HUES6 (cell line): ENCODE measurements around the gene IL27RA.
"Not testable (repeated sequence)": the region's sequence is repeated elsewhere in the genome, so short reads cannot be mapped to it uniquely, and the experiment has no call there.

Experiments
- H3K27ac ChIP-seq: 2 replicates; pipeline ENCODE4 v1.7.0; 2013; ENCODE audit warnings: low read depth, mild to moderate bottlenecking, low read length, inconsistent platforms
- H3K27me3 ChIP-seq: 2 replicates; pipeline ENCODE4 v1.6.1; 2013; ENCODE audit warnings: low read length; ENCODE audit not compliant: control insufficient read depth, insufficient read depth
- H3K36me3 ChIP-seq: 2 replicates; pipeline ENCODE4 v1.6.1; 2013; ENCODE audit warnings: low read length; ENCODE audit not compliant: control insufficient read depth, insufficient read depth
- H3K4me1 ChIP-seq: 2 replicates; pipeline ENCODE4 v1.6.1; 2013; ENCODE audit warnings: low read length; ENCODE audit not compliant: control insufficient read depth, insufficient read depth
- H3K4me3 ChIP-seq: 2 replicates; pipeline ENCODE4 v1.5.1; 2013; ENCODE audit warnings: low read depth, low read length
- H3K9ac ChIP-seq: one replicate; pipeline ENCODE4 v1.6.1; 2013; ENCODE audit warnings: mild to moderate bottlenecking, low read length
- H3K9me3 ChIP-seq: 2 replicates; pipeline ENCODE4 v1.6.1; 2013; ENCODE audit warnings: low read depth, low read length; ENCODE audit not compliant: control insufficient read depth, insufficient read depth

IL27RA gene

DNA sequence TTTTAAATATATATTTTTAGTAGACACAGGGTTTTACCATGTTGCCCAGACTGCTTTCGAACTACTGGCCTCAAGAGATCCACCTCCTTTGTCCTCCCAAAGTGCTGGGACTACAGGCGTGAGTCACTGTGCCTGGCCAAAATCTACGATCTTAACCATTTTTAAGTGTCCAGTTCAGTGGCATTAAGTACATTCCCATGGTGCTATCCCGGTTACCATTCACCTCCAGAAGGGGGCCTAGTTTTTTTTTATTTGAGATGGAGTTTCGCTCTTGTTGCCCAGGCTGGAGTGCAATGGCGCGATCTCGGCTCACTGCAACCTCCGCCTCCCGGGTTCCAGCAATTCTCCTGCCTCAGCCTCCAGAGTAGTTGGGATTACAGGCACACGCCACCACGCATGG is 3.6 kb downstream of the IL27RA start:
- not testable (repeated sequence) for H3K36me3 ChIP-seq, H3K27ac ChIP-seq, H3K4me3 ChIP-seq, H3K9ac ChIP-seq, H3K4me1 ChIP-seq, H3K9me3 ChIP-seq
- peaks cover 13% of the 10 kb centered on the region for H3K27me3 ChIP-seq

DNA sequence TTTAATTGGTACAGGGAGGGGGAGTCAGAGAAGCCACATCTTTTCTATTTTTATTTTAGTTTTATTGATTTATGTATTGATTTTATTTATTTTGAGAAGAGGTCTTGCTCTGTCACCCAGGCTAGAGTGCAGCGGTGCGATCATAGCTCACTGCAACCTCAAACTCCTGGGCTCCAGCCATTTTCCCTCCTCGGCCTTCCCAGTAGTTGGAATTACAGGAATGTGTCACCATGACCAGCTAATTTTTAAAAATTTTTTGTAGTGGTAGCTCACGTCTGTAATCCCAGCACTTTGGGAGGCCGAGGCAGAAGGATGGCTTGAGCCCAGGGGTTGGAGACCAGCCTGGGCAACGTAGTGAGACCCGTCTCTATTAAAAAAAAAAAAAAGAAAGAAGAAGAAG is 4.1 kb downstream of the IL27RA start:
- no peak overlapping the region for H3K4me3 ChIP-seq
- H3K9me3 ChIP-seq: no peaks in the 10 kb centered on the region
- H3K27me3 ChIP-seq: peaks cover 9% of the 10 kb centered on the region
- H3K4me1 ChIP-seq: no peaks in the 10 kb centered on the region
- H3K36me3 ChIP-seq: no peaks in the 10 kb centered on the region
- no peak overlapping the region for H3K27ac ChIP-seq
- no peak overlapping the region for H3K9ac ChIP-seq

DNA sequence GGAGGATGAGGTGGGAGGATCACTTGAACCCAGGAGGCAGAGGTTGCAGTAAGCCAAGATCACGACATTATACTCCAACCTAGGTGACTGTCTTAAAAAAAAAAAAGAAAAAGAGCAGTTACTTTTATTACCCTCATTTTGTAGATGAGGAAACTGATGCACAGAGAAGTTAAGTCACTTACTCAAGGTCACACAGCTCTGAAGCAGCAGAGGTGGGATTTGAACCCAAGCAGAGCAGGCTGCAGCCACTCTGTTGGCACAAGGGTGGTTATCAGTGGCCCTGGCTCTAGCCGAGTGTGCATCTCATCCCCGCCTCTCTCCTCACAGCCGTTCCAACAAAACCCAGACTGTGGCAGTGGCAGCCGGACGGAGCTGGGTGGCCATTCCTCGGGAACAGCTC is 7.6 kb downstream of the IL27RA start:
- Histone ChIP-seq H3K36me3 (no peaks in the 10 kb centered on the region), H3K9me3 (no peaks in the 10 kb centered on the region), H3K27me3 (no peaks in the 10 kb centered on the region), H3K27ac (no peak overlapping the region), H3K4me3 (no peak overlapping the region), H3K4me1 (peaks cover 5% of the 10 kb centered on the region; the same call in 1 of the 2 replicates), H3K9ac (no peak overlapping the region)

DNA sequence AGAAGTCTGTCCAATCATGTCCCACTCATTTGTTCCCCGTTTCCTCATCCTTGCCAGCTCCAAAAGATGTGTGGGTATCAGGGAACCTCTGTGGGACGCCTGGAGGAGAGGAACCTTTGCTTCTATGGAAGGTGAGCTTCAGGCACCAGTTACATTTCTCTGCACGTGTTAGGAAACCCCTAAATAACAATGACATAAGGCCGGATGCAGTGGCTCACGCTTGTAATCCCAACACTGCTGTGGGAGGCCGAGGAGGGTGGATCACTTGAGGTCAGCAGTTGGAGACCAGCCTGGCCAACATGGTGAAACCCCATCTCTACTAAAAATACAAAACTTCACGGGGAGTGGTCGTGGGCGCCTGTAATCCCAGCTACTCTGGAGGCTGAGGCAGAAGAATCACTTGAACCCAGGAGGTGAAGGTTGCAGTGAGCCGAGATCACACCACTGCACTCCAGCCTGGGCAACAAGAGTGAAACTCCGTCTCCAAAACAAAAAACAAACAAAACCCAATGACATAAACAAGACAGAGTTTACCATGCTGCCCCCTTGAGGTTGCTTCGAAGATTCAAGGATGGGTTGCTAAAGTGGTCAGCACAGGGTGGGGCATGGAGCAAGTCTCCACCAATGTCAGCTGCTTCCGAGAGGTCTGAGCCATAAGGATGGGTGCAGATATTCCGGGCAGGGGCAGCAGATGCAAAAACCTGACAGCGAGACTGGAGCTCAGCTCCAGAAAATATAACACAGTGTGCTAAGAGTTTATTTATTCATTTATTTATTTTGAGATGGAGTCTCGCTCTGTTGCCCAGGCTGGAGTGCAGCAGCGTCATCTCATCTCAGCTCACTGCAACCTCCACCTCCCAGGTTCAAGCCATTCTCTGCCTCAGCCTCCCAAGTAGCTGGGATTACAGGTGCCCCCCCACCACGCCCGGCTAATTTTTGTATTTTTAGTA is 11.4 kb downstream of the IL27RA start:
- not testable (repeated sequence) for H3K27me3 ChIP-seq, H3K9me3 ChIP-seq, H3K36me3 ChIP-seq, H3K4me1 ChIP-seq, H3K4me3 ChIP-seq, H3K9ac ChIP-seq
- peak overlapping the region; percentile 39; the same call in 1 of the 2 replicates for H3K27ac ChIP-seq

DNA sequence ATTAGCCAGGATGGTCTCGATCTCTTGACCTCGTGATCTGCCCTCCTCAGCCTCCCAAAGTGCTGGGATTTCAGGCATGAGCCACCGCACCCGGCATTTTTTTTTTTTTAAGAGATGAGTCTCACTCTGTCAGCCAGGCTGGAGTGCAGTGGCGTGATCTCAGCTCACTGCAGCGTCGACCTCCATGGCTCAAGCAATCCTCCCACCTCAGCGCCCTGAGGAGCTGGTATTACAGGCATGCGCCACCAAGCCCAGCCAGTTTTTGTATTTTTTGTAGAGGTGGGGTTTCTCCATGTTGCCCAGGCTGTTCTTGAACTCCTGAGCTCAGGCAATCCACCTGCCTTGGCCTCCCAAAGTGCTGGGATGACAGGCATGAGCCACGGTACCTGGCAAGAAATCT is 16.3 kb downstream of the IL27RA start:
- not testable (repeated sequence) for H3K36me3 ChIP-seq, H3K4me1 ChIP-seq, H3K27ac ChIP-seq, H3K27me3 ChIP-seq, H3K9ac ChIP-seq, H3K9me3 ChIP-seq, H3K4me3 ChIP-seq

DNA sequence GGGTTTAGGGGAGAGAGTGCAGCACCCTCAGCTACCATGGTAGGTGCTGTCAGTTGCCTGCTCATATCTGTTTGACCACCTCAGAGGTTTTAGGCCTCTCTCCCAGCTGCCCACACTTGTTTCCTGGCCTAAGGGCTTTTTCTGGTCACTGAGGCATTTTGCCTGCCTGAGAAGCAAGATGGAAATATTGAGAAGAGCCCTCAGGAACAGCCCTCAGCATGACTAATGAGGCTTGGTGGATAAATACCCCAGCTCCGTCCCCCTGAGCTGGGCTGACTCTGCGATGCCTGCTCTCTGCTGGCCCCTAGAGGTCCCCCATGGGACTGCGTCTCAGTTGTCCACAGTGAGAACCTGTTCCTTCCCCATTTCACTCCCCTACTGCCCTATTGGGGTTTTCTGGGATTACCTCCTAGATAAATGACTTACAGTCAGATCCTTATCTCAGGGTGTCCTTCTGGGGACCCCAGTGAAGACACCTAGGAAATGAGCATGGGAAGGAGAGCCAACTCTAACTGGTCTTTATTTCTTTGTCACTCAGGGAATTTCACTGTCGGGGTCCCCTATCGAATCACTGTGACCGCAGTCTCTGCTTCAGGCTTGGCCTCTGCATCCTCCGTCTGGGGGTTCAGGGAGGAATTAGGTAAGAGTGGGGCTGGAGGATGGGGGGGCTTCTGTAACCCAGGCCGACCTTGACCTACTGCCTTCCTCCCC is 17.0 kb downstream of the IL27RA start:
- no peak overlapping the region for H3K9ac ChIP-seq
- no peak overlapping the region for H3K27ac ChIP-seq
- peaks cover 14% of the 10 kb centered on the region for H3K36me3 ChIP-seq

DNA sequence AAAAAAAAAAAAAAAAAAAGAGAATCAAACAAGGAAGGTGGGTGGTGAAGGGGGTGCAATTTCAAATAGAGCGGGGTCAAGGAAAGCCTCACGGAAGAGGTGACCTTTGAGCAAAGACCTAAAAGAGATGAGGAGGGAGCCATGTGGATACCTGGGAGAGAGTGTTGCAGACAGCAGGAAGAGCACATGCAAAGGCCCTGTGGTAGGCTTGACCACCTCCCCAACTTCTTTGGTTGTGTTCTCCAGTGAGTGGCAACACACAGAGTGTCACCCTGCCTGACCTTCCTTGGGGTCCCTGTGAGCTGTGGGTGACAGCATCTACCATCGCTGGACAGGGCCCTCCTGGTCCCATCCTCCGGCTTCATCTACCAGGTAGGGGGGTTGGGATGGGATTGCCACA is 18.9 kb downstream of the IL27RA start:
- Histone ChIP-seq H3K4me1 (peaks cover 3% of the 10 kb centered on the region; the same call in 1 of the 2 replicates), H3K27ac (no peak overlapping the region), H3K27me3 (no peaks in the 10 kb centered on the region), H3K36me3 (peaks cover 14% of the 10 kb centered on the region), H3K9ac (no peak overlapping the region), H3K4me3 (no peak overlapping the region), H3K9me3 (no peaks in the 10 kb centered on the region)

More for the DNA sequence above, 17.0 kb downstream of the IL27RA start:
- Histone ChIP-seq H3K9me3 (no peaks in the 10 kb centered on the region), H3K4me3 (no peak overlapping the region), H3K27me3 (no peaks in the 10 kb centered on the region), H3K4me1 (peaks cover 3% of the 10 kb centered on the region; the same call in 1 of the 2 replicates)

DNA sequence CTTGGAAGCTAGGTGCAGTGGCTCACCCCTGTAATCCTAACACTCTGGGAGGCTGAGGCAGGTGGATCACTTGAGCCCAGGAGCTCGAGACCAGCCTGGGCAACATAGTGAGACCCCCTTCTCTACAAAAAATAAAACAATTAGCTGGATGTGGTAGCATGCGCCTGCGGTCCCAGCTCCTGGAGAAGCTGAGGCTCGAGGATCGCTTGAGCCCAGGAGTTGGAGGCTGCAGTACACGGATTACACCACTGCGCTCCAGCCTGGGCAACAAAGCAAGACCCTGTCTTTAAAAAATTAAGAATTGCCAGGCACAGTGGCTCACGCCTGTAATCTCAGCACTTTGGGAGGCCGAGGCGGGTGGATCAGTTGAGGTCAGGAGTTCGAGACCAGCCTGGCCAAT is 19.4 kb downstream of the IL27RA start:
- not testable (repeated sequence) for H3K9ac ChIP-seq, H3K4me1 ChIP-seq, H3K27ac ChIP-seq, H3K9me3 ChIP-seq, H3K27me3 ChIP-seq, H3K4me3 ChIP-seq
- peaks cover 14% of the 10 kb centered on the region for H3K36me3 ChIP-seq

DNA sequence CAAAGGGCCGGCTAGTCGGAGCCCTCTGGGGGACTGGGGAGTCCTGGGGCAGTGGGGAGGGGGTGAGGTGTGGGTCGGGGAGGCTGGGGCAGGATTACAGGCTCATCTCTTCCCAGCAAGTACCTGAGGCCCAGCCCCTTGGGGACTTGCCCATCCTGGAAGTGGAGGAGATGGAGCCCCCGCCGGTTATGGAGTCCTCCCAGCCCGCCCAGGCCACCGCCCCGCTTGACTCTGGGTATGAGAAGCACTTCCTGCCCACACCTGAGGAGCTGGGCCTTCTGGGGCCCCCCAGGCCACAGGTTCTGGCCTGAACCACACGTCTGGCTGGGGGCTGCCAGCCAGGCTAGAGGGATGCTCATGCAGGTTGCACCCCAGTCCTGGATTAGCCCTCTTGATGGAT is 20.4 kb downstream of the IL27RA start:
- no peaks in the 10 kb centered on the region for H3K27me3 ChIP-seq
- no peaks in the 10 kb centered on the region for H3K9me3 ChIP-seq
- H3K27ac ChIP-seq: no peak overlapping the region
- peaks cover 10% of the 10 kb centered on the region for H3K36me3 ChIP-seq
- H3K9ac ChIP-seq: no peak overlapping the region
- H3K4me3 ChIP-seq: no peak overlapping the region
- H3K4me1 ChIP-seq: peaks cover 3% of the 10 kb centered on the region; the same call in 1 of the 2 replicates

DNA sequence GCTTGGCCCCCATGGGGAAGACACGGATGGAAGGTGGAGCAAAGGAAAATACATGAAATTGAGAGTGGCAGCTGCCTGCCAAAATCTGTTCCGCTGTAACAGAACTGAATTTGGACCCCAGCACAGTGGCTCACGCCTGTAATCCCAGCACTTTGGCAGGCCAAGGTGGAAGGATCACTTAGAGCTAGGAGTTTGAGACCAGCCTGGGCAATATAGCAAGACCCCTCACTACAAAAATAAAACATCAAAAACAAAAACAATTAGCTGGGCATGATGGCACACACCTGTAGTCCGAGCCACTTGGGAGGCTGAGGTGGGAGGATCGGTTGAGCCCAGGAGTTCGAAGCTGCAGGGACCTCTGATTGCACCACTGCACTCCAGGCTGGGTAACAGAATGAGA is 20.9 kb downstream of the IL27RA start:
- H3K9ac ChIP-seq: no peak overlapping the region

DNA sequence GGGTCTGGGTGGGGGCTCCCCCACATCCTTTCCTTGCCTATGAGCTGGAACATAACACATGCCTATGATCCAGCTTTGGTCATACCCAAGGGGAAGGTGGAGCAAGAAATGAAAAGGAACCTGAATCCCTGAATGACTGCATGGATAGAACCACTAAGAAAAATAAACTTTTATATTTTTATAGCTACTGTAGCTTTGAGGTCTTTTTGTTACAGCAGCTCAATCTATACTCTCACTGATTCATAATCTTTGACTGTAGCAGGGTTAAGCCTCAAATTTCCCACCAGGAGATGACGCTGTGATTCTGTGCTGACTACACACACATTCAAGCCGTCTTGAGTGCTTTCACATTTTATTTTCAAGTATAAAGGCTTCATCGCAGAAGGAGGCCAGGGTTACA is 21.5 kb downstream of the IL27RA start:
- no peak overlapping the region for H3K27ac ChIP-seq
- no peaks in the 10 kb centered on the region for H3K9me3 ChIP-seq
- peaks cover 10% of the 10 kb centered on the region for H3K36me3 ChIP-seq
- H3K4me3 ChIP-seq: no peak overlapping the region
- no peak overlapping the region for H3K9ac ChIP-seq
- peaks cover 2% of the 10 kb centered on the region; the same call in 1 of the 2 replicates for H3K27me3 ChIP-seq
- H3K4me1 ChIP-seq: peaks cover 4% of the 10 kb centered on the region; the same call in 1 of the 2 replicates

More for the DNA sequence above, 20.9 kb downstream of the IL27RA start:
- H3K9me3 ChIP-seq: no peaks in the 10 kb centered on the region
- H3K36me3 ChIP-seq: peaks cover 10% of the 10 kb centered on the region
- no peak overlapping the region for H3K4me3 ChIP-seq
- no peaks in the 10 kb centered on the region for H3K27me3 ChIP-seq
- no peak overlapping the region for H3K27ac ChIP-seq
- peaks cover 3% of the 10 kb centered on the region; the same call in 1 of the 2 replicates for H3K4me1 ChIP-seq
